SK-N-MC (cell line): ENCODE measurements around the gene KHNYN.

Experiments used
- EZH2 ChIP-seq: fragments of 200-600 bp; sonication (generic); IDR thresholded peaks from one replicate; pipeline ENCODE4 v1.6.1; 2017; ENCODE audit warnings: antibody characterized with exemption
- POLR2AphosphoS5 ChIP-seq: IDR thresholded peaks from 2 replicates; pipeline ENCODE4 v1.6.1; 2012; ENCODE audit warnings: mild to moderate bottlenecking, low read depth, low read length, borderline replicate concordance

GRCh38 chr14:24430682-24431568, 1.2 kb downstream of the KHNYN start:
- TF ChIP-seq POLR2AphosphoS5 (no peak), EZH2 (no peak)
